Body of pancreas (tissue), 4 donors: Measurements from ENCODE around the gene ARHGEF3.

Source experiments
- POLR2A ChIP-seq, 3 donors: fragments of 450-650 bp; IDR thresholded peaks; one replicate each; pipeline ENCODE4 v1.6.1; 2016; ENCODE audit warnings: antibody characterized with exemption in 3 of 3, mild to moderate bottlenecking in 2 of 3
- TF ChIP-seq, protein P1 (sequence below), 7 experiments: fragments of 450-650 bp in 4 of 7; fragments of 200-600 bp in 3 of 7; sonication (generic) in 3 of 7; IDR thresholded peaks; one replicate each; pipeline ENCODE4 v1.5.1; 2016 to 2019; ENCODE audit warnings: antibody characterized with exemption in 7 of 7

DNA sequence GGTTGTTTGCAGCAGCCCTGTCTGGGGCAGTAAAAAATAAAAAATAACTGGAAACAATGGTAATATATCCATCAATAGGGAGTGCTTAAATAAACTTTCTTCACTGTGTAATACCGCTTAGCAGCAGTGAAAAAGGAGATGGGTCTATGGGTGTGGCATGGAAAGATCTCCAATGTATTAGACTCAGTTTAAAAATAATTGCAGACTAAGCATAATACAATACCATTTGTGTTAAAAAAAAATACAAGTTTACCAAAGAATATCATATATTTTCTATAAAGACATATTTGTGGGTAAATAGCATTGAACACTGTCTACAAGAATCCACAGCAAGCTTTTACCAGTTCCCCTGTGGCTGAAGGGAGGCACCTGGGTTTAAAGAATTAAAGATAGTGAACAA is 1.0 kb upstream of the ARHGEF3 start:
- TF ChIP-seq, protein P1, sequence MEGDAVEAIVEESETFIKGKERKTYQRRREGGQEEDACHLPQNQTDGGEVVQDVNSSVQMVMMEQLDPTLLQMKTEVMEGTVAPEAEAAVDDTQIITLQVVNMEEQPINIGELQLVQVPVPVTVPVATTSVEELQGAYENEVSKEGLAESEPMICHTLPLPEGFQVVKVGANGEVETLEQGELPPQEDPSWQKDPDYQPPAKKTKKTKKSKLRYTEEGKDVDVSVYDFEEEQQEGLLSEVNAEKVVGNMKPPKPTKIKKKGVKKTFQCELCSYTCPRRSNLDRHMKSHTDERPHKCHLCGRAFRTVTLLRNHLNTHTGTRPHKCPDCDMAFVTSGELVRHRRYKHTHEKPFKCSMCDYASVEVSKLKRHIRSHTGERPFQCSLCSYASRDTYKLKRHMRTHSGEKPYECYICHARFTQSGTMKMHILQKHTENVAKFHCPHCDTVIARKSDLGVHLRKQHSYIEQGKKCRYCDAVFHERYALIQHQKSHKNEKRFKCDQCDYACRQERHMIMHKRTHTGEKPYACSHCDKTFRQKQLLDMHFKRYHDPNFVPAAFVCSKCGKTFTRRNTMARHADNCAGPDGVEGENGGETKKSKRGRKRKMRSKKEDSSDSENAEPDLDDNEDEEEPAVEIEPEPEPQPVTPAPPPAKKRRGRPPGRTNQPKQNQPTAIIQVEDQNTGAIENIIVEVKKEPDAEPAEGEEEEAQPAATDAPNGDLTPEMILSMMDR (IDR thresholded peaks at IDR 0.05), result no peak
- TF ChIP-seq POLR2A (IDR thresholded peaks at IDR 0.05), result no peak
